ENCODE measurements around the gene AKT2.

The AKT2 gene

DNA sequence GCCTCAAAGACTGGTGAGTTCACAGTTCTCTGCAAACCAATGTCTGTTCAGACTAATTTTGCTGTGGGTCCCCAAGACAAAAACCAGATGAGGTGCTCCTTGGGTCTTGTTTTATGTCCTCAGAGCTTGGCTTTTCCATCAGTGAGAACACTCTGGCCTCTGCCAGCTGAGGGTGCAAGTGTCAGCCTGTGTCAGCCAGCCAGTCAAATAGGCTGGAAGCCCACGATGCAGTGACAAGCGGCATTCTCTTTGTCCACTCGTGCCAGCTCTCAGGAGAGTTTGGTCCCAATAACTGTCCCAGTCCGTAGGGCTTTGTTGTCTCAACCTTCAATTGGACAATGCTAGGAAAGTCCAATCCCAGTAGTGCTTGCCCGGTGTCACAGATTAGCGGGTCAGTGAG is 9.4 kb upstream of the AKT2 start:
- TF ChIP-seq FOXM1 (IDR thresholded peaks at IDR 0.05; ENCODE audit: borderline replicate concordance, low read depth) (no peak), EGR1 (IDR thresholded peaks at IDR 0.05) (no peak), YY1 (IDR thresholded peaks at IDR 0.05; ENCODE audit: low read depth) (no peak), EP300 (IDR thresholded peaks at IDR 0.05; ENCODE audit: borderline replicate concordance) (no peak)

DNA sequence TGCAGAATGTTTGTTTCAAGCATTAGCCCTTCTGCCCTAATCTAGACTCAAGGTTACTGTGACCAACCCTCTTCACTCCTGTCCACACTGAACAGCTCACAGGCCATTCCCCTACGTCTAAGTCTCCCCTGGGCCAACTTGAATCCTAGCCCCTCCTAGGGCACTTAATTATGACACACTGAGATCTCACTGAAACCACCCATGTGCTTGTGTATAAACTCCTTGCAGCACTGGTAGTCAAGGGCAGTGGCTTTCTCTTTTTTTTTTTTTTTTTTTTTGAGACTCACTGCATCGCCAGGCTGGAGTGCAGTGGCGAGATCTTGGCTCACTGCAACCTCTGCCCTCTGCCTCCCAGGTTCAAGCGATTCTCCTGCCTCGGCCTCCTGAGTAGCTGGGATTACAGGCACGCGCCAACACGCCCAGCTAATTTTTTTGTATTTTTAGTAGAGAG is 1.9 kb upstream of the AKT2 start:
- TF ChIP-seq USF1 (IDR thresholded peaks at IDR 0.05), result no peak
- TF ChIP-seq RAD21 (IDR thresholded peaks at IDR 0.05; ENCODE audit: low read depth), result no peak
- no peak for TF ChIP-seq REST (IDR thresholded peaks at IDR 0.05; ENCODE audit: low read depth)
- no peak for TF ChIP-seq TEAD4 (IDR thresholded peaks at IDR 0.05)
- TF ChIP-seq CEBPB (IDR thresholded peaks at IDR 0.05), result no peak
- no peak for TF ChIP-seq YY1 (IDR thresholded peaks at IDR 0.05; ENCODE audit: low read depth)
- TF ChIP-seq CREB1 (IDR thresholded peaks at IDR 0.05; ENCODE audit: low read depth), result no peak
- no peak for TF ChIP-seq TAF1 (IDR thresholded peaks at IDR 0.05; ENCODE audit: low read depth)
- TF ChIP-seq ZBTB7A (IDR thresholded peaks at IDR 0.05; ENCODE audit: low read depth), result no peak
- TF ChIP-seq, protein P1, sequence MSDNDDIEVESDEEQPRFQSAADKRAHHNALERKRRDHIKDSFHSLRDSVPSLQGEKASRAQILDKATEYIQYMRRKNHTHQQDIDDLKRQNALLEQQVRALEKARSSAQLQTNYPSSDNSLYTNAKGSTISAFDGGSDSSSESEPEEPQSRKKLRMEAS (IDR thresholded peaks at IDR 0.05), result no peak
- no peak for TF ChIP-seq NFIC (IDR thresholded peaks at IDR 0.05)
- TF ChIP-seq TCF12 (IDR thresholded peaks at IDR 0.05; ENCODE audit: low read depth), result no peak
- no peak for TF ChIP-seq FOXM1 (IDR thresholded peaks at IDR 0.05; ENCODE audit: borderline replicate concordance, low read depth)
- TF ChIP-seq EGR1 (IDR thresholded peaks at IDR 0.05), result no peak

- no peak for TF ChIP-seq USF1 (IDR thresholded peaks at IDR 0.05)
- TF ChIP-seq RAD21 (IDR thresholded peaks at IDR 0.05; ENCODE audit: low read depth), result no peak
- TF ChIP-seq REST (IDR thresholded peaks at IDR 0.05; ENCODE audit: low read depth), result no peak
- TF ChIP-seq YY1 (IDR thresholded peaks at IDR 0.05; ENCODE audit: low read depth), result no peak
- no peak for TF ChIP-seq ZBTB7A (IDR thresholded peaks at IDR 0.05; ENCODE audit: low read depth)
- TF ChIP-seq TEAD4 (IDR thresholded peaks at IDR 0.05), result no peak
- TF ChIP-seq TCF12 (IDR thresholded peaks at IDR 0.05; ENCODE audit: low read depth), result no peak
- no peak for TF ChIP-seq CREB1 (IDR thresholded peaks at IDR 0.05; ENCODE audit: low read depth)
- TF ChIP-seq EGR1 (IDR thresholded peaks at IDR 0.05), result no peak
- no peak for TF ChIP-seq TAF1 (IDR thresholded peaks at IDR 0.05; ENCODE audit: low read depth)
Observed at GRCh38 chr19:40286235-40286970, 1.3 kb upstream of the AKT2 start.

GRCh38 chr19:40285353-40286234 is 449 bp upstream of the AKT2 start:
- TF ChIP-seq YY1 (IDR thresholded peaks at IDR 0.05; ENCODE audit: low read depth) (no peak), TCF12 (IDR thresholded peaks at IDR 0.05; ENCODE audit: low read depth) (peak; percentile 3; the same call in 1 of the 2 replicates), FOXM1 (IDR thresholded peaks at IDR 0.05; ENCODE audit: borderline replicate concordance, low read depth) (no peak), CREB1 (IDR thresholded peaks at IDR 0.05; ENCODE audit: low read depth) (peak; percentile 60), TAF1 (IDR thresholded peaks at IDR 0.05; ENCODE audit: low read depth) (0 out of 2 replicates have a peak, but pooled peaks have one; percentile 16)
- TF ChIP-seq, protein P1 (IDR thresholded peaks at IDR 0.05), result peak; percentile 46; the same call in 1 of the 2 replicates

- no peak for TF ChIP-seq ZBTB7A (IDR thresholded peaks at IDR 0.05; ENCODE audit: low read depth)
- TF ChIP-seq, protein P1 (IDR thresholded peaks at IDR 0.05), result no peak
- no peak for TF ChIP-seq CREB1 (IDR thresholded peaks at IDR 0.05; ENCODE audit: low read depth)
- no peak for TF ChIP-seq EP300 (IDR thresholded peaks at IDR 0.05; ENCODE audit: borderline replicate concordance)
- TF ChIP-seq RAD21 (IDR thresholded peaks at IDR 0.05; ENCODE audit: low read depth), result no peak
- TF ChIP-seq CEBPB (IDR thresholded peaks at IDR 0.05), result no peak
- no peak for TF ChIP-seq YY1 (IDR thresholded peaks at IDR 0.05; ENCODE audit: low read depth)
- TF ChIP-seq FOXM1 (IDR thresholded peaks at IDR 0.05; ENCODE audit: borderline replicate concordance, low read depth), result no peak
- TF ChIP-seq USF1 (IDR thresholded peaks at IDR 0.05), result no peak
- no peak for TF ChIP-seq NFIC (IDR thresholded peaks at IDR 0.05)
- TF ChIP-seq TAF1 (IDR thresholded peaks at IDR 0.05; ENCODE audit: low read depth), result no peak
- TF ChIP-seq TEAD4 (IDR thresholded peaks at IDR 0.05), result no peak
- no peak for TF ChIP-seq TCF12 (IDR thresholded peaks at IDR 0.05; ENCODE audit: low read depth)
- no peak for TF ChIP-seq EGR1 (IDR thresholded peaks at IDR 0.05)
- TF ChIP-seq REST (IDR thresholded peaks at IDR 0.05; ENCODE audit: low read depth), result no peak
Observed at GRCh38 chr19:40284251-40284500, 969 bp downstream of the AKT2 start.

Measured in Ishikawa (cell line).